HG02610 (cell line): Measurements from ENCODE around the gene PIP4K2B.
"Not testable (repeated sequence)": the region's sequence is repeated elsewhere in the genome, so short reads cannot be mapped to it uniquely, and the experiment has no call there.

Source experiments
- ATAC-seq: cut with Tn5 transposase; IDR thresholded peaks from one replicate; pipeline ENCODE4 v1.9.1; 2021; ENCODE audit warnings: mild to moderate bottlenecking, moderate library complexity; ENCODE audit not compliant: unreplicated experiment

Gene PIP4K2B

DNA sequence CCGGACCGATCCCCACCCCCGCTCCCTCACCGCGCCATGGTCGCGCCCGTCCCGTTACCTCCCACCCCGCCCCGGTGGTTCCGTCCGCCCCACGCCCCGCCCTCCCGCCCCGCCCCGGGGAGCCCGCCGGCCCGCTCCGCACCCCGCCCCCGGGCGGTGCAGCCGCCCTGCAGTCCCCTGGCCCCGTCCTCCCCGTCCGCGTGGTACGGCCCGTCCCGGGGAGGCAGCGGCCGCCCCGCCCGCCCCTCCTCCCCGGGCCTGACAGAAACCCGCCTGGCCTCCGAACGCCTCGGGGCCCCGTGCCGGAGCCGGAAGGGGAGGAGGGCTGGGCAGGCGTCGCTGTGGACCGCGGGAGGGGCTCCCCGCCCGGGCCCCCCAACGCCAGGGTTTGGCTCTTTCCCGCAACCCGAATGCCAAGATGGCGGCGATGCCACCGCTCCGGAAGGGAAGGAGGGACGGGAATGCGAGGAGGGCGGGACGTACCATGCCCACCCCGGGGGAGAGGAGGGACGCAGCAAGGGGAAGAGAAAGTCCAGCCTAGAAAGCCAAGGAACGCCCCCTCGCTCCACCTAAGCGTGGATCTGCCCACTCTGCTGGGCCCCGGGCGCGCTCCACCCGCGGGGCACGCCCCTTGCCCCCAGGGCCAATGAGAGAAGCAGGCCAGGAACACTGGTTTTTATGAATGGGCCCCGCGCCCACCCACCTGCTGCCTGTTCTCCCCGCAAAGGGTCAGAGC lies at the start of gene PIP4K2B:
TSS of gene PIP4K2B (minus strand) at position 56 of the 736 bp plus-strand sequence. CDS start 132 bp downstream, outside the sequence.
- ATAC-seq: peak; percentile 82

DNA sequence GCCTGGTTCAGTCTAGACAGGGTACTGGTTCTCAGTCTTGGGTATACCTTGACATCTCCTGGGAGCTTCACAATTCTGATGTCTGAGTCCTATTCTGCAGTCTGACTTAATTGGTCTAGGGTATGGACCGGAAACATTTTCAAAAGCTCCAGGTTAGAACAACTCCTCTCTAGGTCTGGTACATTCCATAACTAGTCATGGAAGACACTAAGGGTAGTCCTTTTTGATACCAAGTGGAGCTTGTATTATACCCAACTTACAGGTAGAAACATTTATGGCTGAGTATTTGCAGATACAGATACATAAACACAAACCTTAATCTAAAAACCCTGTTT lies 49.2 kb upstream of the PIP4K2B start:
- ATAC-seq: no peak

- ATAC-seq: no peak
Observed at GRCh38 chr17:38844261-38844757, 45.0 kb upstream of the PIP4K2B start.

GRCh38 chr17:38825762-38826247 lies 26.4 kb upstream of the PIP4K2B start:
- no peak for ATAC-seq

GRCh38 chr17:38824899-38825761 lies 25.8 kb upstream of the PIP4K2B start, which contains the start of gene CWC25:
Gene CWC25 (minus strand): TSS chr17:38825321. CDS start chr17:38825183, 138 bp downstream.
- ATAC-seq: peak; percentile 80

GRCh38 chr17:38815576-38816193 lies 16.3 kb upstream of the PIP4K2B start:
- no peak for ATAC-seq

DNA sequence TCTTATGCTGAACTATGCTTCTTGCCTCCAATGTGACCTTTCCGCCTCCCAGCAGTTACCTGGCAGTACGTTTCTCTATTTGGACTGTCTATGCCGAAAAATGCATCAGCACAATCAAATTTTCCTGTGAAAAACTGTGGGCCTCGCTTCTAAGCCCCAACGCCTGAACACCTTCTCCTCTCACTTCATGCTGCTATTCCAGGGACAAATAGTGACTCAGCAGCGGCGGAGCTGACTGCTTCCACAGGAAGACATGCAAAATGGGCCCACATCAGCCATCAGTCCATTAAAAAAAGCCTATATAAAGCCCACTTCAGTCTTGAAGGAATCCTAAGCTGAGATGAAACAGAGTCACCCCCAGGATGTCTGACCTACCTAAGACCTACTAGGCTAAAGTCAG lies 10.5 kb upstream of the PIP4K2B start:
- no peak for ATAC-seq

GRCh38 chr17:38800237-38800760 lies 943 bp upstream of the PIP4K2B start:
- no peak for ATAC-seq

- ATAC-seq: no peak
Observed at GRCh38 chr17:38798614-38799500, 499 bp downstream of the PIP4K2B start.

- ATAC-seq: no peak
Observed at GRCh38 chr17:38797828-38798227, 1.5 kb downstream of the PIP4K2B start.

DNA sequence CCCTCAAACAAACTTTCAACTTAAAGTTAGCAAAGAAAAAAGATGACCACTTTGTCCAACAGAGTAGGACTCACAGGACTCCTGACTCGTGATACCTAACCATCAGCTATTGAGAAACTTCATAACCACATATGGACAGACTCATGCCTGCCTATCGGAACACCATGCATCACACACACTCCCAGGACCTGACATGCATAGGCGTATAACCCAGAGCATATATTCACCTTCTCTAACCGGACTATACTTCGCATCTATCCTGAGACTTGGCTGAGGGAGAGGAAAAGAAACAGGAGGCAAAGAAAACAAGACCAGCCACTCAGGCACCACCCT lies 2.2 kb downstream of the PIP4K2B start:
- ATAC-seq: no peak

GRCh38 chr17:38796451-38797157 lies 2.8 kb downstream of the PIP4K2B start:
- no peak for ATAC-seq

DNA sequence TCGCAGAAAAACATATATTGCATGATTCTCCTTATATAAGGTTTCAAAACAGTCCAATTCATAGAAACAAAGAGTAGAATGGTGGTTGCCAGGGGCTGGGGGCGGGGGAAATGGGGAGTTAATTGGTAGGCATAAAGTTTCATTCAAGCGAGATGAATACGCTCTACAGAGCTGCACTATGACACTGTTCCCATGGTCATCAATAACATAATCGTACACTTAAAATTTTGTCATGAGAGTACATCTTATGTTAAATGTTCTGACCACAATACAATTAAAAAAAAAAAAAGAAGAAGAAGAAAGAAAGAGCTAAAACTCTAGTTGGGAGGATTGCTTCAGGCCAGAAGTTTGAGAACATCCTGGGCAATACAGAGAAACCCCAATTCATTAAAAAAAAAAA lies 5.1 kb downstream of the PIP4K2B start:
- ATAC-seq: no peak

DNA sequence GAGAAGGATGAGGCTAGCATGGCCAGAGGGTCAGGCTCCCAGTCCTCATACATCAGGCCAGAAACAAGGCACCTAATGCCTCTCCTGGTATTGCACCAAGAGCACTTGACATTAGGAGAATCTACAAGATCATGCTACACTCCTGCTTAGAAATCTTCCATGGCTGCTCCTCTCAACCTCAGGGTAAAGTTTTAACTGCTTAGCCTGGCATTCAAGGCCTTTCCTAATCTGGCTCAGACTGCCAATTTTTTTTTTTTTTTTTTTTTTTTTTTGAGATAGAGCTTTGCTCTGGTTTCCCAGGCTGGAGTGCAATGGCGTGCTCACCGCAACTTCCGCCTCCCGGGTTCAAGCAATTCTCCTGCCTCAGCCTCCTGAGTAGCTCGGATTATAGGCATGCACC lies 8.2 kb downstream of the PIP4K2B start:
- ATAC-seq: no peak

DNA sequence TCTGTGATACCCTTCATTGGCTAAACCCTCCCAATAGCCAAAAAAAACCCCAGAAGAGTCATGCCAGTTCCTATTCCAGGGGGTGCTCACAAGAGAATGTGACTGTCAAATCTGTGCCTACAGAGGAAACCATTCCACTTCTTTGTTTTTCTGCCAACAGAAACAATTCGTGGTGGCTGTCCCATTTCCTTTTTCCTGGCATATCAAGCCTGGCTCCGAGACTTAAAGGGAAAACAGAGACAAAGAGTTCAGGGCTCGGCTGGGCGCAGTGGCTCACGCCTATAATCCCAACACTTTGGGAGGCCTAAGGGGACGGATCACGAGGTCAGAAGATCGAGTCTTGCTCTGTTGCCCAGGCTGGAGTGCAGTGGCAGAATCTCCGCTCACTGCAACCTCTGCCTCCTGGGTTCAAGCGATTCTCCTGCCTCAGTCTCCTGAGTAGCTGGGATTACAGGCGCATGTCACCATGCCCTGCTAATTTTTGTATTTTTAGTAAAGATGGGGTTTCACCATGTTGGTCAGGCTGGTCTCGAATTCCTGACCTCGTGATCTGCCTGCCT lies 9.1 kb downstream of the PIP4K2B start:
- ATAC-seq: not testable (repeated sequence)

- no peak for ATAC-seq
Observed at GRCh38 chr17:38789185-38789584, 10.2 kb downstream of the PIP4K2B start.

DNA sequence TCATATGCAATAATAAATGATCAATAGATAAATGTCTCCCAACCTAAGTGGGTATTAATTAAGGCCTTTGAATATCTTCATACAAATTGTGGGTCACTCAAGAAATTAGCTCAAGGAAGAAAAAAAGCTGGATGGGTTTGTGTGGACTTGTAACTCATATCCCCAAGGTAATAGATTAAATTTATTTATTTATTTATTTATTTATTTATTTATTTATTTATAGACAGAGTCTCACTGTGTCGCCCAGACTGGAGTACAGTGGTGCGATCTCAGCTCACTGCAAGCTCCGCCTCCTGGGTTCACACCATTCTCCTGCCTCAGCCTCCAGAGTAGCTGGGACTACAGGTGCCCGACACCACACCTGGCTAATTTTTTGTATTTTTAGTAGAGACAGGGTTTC lies 11.4 kb downstream of the PIP4K2B start:
- ATAC-seq: not testable (repeated sequence)

- no peak for ATAC-seq
Observed at GRCh38 chr17:38786372-38786771, 13.0 kb downstream of the PIP4K2B start.

DNA sequence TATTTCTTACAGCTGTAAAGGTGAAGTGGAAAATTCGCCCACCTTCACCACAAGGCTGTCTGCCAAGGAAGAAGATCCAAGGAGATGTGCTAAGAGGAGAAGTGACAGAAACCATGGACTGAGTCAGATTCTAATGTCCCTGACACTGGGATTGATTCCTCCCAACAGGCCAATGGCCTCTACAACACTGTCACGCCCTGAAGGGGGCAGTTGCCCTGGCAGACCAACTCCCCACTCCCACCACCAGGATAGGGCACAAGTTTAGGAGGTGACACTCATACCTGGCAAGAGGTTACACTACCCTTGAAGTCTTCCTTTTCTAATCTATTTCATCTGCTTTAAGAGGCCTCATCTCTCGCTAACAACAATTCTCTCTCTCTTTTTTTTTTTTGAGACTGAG lies 16.1 kb downstream of the PIP4K2B start:
- ATAC-seq: no peak
